RWPE2 (cell line): ENCODE measurements around the gene ITIH4.

Experiments
- ATAC-seq: fragments of 200-7000 bp; cut with Tn5 transposase; 3 replicates; pipeline ENCODE4 v1.9.1; 2021; ENCODE audit warnings: low read depth
- DNase-seq: peaks from one replicate; pipeline ENCODE4 v3.0.0-alpha.2; 2020; ENCODE audit warnings: low spot score
- H3K27ac ChIP-seq: fragments of 450-650 bp; 2 replicates; pipeline ENCODE4 v1.5.1; 2017; ENCODE audit warnings: mild to moderate bottlenecking; ENCODE audit not compliant: poor library complexity, severe bottlenecking
- H3K27me3 ChIP-seq: fragments of 250-450 bp; sonication (Bioruptor Pico); 2 replicates; pipeline ENCODE4 v1.5.1; 2021; ENCODE audit warnings: mild to moderate bottlenecking, moderate library complexity; ENCODE audit not compliant: insufficient read depth, poor library complexity, severe bottlenecking
- H3K36me3 ChIP-seq: fragments of 250-450 bp; sonication (Bioruptor Pico); 2 replicates; pipeline ENCODE4 v1.5.1; 2020; ENCODE audit warnings: low read depth, mild to moderate bottlenecking, moderate library complexity
- H3K4me1 ChIP-seq: fragments of 250-450 bp; sonication (Bioruptor Pico); 2 replicates; pipeline ENCODE4 v1.5.1; 2021; ENCODE audit warnings: mild to moderate bottlenecking, moderate library complexity; ENCODE audit not compliant: insufficient read depth, poor library complexity, severe bottlenecking
- H3K4me3 ChIP-seq: fragments of 250-450 bp; sonication (Bioruptor Pico); 2 replicates; pipeline ENCODE4 v1.5.1; 2021; ENCODE audit warnings: mild to moderate bottlenecking, moderate library complexity; ENCODE audit not compliant: severe bottlenecking
- H3K9me3 ChIP-seq: fragments of 250-450 bp; sonication (Bioruptor Pico); 2 replicates; pipeline ENCODE4 v1.5.1; 2021; ENCODE audit warnings: mild to moderate bottlenecking, moderate library complexity; ENCODE audit not compliant: severe bottlenecking
- TF ChIP-seq, protein P1 (sequence below): fragments of 450-650 bp; IDR thresholded peaks from one replicate; pipeline ENCODE4 v1.5.1; 2017; ENCODE audit warnings: mild to moderate bottlenecking, moderate library complexity; ENCODE audit not compliant: poor library complexity, severe bottlenecking

Gene ITIH4

DNA sequence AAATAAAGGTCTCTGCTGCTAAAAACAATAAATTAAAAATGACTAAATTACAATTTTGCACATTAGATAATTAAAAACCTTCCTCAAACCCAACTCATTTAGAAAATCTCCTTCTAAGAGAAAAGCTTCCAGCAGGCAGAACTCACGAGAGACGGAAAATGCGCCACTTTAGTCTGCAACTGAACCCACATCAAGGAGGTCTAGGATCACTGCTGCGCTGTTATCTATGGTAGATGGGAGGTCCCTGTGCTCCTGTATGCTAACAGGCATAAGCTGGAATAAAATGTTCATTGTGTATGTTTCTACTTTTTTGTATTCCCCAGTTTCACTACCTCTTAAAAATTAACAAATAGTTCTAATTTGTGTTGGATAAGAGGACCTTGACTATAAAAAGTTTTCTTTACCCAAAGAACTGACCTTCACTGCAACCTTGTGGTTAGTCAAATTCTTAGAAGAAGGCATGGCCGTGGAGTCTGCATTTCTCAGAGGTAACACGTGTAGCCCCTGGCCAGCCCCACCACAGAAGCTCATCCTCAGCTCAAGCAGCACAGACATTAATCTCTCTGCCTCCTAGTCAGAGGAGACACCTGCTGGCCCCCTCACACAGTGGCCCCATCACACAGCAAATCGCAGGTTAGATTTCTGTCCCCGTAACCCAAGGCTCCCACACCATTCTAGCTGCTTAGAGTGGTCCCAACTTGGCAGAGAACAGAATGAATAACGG, 44.6 kb upstream of the ITIH4 start:
- Histone ChIP-seq H3K27ac (no peak overlapping the region), H3K4me3 (no peak overlapping the region), H3K9me3 (no peaks in the 10 kb centered on the region), H3K4me1 (no peaks in the 10 kb centered on the region), H3K36me3 (no peaks in the 10 kb centered on the region), H3K27me3 (no peaks in the 10 kb centered on the region)
- ATAC-seq = no peak
- no peak for DNase-seq
- TF ChIP-seq, protein P1, sequence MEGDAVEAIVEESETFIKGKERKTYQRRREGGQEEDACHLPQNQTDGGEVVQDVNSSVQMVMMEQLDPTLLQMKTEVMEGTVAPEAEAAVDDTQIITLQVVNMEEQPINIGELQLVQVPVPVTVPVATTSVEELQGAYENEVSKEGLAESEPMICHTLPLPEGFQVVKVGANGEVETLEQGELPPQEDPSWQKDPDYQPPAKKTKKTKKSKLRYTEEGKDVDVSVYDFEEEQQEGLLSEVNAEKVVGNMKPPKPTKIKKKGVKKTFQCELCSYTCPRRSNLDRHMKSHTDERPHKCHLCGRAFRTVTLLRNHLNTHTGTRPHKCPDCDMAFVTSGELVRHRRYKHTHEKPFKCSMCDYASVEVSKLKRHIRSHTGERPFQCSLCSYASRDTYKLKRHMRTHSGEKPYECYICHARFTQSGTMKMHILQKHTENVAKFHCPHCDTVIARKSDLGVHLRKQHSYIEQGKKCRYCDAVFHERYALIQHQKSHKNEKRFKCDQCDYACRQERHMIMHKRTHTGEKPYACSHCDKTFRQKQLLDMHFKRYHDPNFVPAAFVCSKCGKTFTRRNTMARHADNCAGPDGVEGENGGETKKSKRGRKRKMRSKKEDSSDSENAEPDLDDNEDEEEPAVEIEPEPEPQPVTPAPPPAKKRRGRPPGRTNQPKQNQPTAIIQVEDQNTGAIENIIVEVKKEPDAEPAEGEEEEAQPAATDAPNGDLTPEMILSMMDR = no peak

DNA sequence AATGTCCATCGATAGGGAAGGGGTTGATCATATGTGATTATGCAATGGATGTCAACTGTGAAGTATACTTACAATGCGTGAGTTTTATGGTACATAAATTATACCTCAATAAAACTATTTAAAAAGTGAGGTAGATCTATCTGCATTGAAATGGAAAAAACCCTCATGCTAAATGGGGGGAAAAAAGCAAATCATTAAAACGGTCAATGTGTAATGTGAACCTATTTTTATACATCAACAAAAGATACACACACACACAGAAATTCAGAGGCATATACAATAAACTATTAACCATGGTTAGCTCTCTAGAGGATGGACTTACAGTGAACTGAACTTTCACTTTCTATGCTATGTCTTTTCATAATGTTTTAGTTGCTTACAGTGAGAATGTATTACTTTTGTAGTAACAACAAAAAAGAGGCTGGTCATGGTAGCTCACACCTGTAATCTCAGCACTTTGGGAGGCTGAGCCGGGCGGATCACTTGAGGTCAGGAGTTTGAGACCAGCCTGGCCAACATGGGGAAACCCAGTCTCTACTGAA, 43.8 kb upstream of the ITIH4 start:
- H3K27ac ChIP-seq = no peak overlapping the region
- no peak overlapping the region for H3K4me3 ChIP-seq
- H3K9me3 ChIP-seq = no peaks in the 10 kb centered on the region
- ATAC-seq (no peak), DNase-seq (no peak)
- H3K27me3 ChIP-seq = no peaks in the 10 kb centered on the region
- TF ChIP-seq, protein P1 = no peak
- no peaks in the 10 kb centered on the region for H3K4me1 ChIP-seq
- H3K36me3 ChIP-seq = no peaks in the 10 kb centered on the region

DNA sequence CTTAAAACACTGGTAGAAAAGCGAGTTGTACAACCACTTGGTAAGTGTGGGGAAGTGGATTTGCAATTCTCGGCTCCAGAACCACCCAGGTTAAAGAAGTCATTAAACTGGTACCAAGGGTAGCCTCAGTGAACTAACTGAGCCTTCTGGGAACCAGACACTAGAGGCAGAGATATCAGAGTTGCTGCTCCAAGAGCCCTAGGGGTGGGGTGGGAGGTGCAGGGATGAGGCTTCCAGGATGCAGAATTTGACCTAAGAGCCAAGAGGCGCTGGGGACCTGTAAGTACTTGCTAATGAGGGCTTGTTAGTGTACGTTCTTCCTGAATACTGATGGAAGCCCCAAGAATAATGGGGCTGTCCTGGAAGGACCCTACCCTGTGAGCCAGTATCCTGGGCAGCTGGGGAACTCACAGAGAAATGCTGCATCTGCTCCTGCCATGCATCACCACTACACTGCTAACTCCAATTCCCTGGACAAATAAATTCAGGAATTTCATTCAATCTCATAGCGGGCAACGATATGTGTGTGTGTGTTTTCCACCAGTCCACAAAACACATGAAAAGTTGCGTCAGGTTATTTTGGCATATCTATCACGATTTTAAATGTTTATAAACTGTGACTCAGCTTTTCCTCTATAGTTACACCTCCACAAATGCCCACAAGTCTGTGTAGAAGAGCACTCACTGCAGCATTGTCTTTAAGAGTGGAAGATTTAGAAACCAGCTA, 43.1 kb upstream of the ITIH4 start:
- Histone ChIP-seq H3K4me1 (no peaks in the 10 kb centered on the region), H3K9me3 (no peaks in the 10 kb centered on the region), H3K27me3 (no peaks in the 10 kb centered on the region), H3K4me3 (no peak overlapping the region), H3K36me3 (no peaks in the 10 kb centered on the region), H3K27ac (no peak overlapping the region)
- ATAC-seq (no peak), DNase-seq (no peak)
- TF ChIP-seq, protein P1 = no peak

DNA sequence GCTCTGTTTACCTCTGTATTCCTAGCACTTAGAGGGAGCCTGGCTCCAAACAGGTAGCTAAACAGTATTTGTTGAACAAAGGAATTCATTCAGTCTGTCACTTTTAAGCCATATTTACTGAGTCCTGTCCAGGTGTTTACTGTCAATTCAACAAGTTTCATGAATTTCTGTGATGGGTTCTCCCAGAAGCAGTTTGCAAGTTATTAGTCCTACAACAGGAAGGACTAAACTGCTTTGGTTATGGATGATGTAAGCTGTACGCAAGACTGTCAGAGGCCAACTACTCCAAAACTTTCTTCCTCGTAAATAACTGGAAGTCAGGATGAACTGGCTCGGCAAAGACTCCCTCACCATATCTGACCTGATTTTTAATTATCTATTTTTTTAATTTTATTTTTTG, 41.8 kb upstream of the ITIH4 start:
- ATAC-seq = no peak

More for the DNA sequence above, 41.8 kb upstream of the ITIH4 start:
- Histone ChIP-seq H3K27me3 (no peaks in the 10 kb centered on the region), H3K36me3 (no peaks in the 10 kb centered on the region), H3K9me3 (no peaks in the 10 kb centered on the region), H3K27ac (no peak overlapping the region), H3K4me1 (no peaks in the 10 kb centered on the region), H3K4me3 (no peak overlapping the region)
- TF ChIP-seq, protein P1 = no peak
- no peak for DNase-seq
